ENCODE results near the gene MB21D2.

The MB21D2 gene

DNA sequence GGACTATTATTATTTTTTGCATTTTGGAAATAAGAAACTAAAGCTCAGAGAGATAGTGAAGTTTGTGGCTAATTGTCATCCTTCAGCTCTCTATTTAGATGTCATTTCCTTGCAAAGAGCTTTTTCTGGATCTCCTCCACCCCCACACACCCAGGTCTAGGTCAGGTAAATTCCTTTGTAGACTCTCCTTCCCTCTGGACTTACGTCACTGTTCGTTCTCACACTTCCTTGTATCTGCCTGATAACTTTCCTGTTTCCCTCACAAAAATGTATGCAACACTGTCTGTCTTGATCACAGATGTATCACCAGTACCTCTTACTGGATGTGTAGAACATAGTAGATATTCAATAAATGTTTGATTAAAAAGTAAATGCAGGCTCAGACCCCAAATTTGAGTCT lies 6.1 kb upstream of the MB21D2 start:
- no peak for DNase-seq (ENCODE audit: low spot score)

DNA sequence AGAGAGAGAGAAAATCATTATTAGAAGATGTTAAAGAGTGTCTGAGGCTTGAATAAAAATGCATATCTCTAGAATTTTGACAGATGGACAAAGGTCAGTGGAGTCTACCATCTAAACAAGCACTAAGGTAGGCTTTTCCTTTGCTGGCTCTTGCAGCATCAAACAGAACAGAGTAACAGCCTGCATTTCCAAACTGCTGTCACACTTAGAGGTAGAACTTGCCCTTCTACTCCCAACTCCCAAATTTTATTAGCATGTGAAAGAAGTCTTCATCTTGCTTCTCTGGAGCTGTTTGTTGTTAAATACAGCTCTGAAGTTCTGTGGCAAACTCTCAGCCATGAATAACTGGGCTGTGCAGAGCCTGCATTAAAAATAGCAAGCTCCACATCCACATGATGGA lies 4.1 kb upstream of the MB21D2 start:
- no peak for DNase-seq (ENCODE audit: low spot score)

GRCh38 chr3:192920411-192920810 lies 2.8 kb upstream of the MB21D2 start:
- no peak for DNase-seq (ENCODE audit: low spot score)

DNA sequence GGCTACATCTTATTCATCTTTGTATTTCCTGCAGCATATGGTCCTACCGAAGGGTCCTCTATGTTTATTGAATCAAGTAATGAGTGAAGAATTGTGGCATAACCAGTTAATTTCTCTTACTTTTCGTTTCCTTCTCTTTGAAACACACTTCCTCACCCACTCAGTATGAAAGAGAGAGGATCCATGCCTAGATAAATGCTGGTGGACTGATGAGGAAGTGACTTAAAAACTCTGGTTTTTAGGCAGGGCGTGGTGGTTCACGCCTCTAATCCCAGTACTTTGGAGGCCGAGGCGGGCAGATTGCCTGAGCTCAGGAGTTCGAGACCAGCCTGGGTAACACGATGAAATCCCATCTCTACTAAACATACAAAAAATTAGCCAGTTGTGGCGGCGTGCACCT lies 2.2 kb upstream of the MB21D2 start:
- no peak for DNase-seq (ENCODE audit: low spot score)

GRCh38 chr3:192918275-192918588 lies 576 bp upstream of the MB21D2 start:
- DNase-seq (ENCODE audit: low spot score) = no peak

DNA sequence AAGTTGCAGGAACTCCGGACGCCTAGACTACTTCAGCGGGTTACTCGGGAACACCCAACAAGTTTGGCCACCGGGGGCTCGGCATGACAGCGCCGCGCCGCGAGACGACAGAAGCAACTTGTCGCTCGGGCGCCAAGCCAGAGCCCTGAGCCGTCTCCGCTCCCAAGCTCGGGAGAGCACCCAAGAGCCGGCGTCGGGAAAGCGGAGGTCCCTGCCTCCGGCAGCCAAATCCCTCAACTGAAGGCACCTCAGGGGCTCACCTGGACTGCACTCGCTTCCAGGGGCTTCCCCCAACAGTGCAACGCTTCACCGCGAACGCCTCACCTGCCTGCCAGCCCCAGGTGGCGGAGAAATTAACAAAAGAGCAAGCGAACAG lies 640 bp downstream of the MB21D2 start:
- peak; percentile 81 for DNase-seq (ENCODE audit: low spot score)

DNA sequence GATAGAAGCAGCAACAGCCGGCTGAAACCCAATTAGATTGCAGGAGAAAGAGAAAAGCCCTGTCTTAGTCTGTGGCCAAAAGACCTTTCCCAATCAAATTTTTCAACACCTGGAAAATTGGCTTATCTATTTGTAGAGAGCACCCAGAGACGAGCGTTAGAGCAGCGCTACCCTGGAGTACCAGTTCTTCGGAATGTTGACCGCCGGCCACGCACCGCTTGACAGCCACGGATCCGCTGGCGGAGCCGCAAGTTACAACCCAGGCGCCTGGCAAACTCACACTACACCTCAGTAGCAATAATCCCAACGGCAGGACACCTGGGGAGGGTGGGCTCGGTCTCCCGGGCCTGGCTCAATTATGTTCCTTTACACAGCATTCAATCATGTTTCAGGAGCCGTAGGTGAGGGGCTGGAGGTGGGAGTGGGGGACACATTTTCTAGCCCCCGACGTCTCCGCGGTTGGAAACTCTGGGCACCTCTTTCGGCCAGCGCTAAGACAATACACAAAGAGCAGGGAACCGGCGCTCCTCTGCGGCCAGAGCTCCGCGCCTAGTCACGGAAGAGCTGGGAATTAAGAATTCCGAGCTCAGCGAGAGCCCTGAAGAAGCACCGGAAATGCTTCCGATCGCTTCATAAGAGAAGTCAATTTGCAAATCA lies 1.2 kb downstream of the MB21D2 start:
- DNase-seq (ENCODE audit: low spot score) = peak; percentile 44

GRCh38 chr3:192915722-192916121 lies 1.9 kb downstream of the MB21D2 start:
- DNase-seq (ENCODE audit: low spot score) = no peak

- DNase-seq (ENCODE audit: low spot score) = no peak
Observed at GRCh38 chr3:192915304-192915703, 2.4 kb downstream of the MB21D2 start.

DNA sequence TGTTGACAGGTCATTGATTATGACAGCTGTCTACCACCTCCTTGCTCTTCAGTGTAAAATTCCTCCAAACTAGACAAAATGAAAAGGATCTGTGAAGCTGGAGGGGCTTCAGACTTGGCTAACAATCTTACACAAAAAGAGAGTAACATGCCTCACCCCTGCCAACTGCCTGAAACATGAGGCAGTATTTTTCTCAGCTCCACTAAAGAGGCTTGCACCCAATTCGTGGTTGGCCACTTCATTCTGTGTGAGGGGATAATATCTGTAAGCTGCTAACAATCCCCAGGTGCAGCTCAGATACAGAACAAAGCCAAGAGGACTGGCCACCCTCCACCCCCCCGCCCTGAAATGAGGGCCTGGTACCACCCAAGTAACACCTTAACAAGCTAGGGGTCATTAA lies 2.8 kb downstream of the MB21D2 start:
- no peak for DNase-seq (ENCODE audit: low spot score)

GRCh38 chr3:192913540-192913939 lies 4.1 kb downstream of the MB21D2 start:
- no peak for DNase-seq (ENCODE audit: low spot score)

- DNase-seq (ENCODE audit: low spot score) = no peak
Observed at GRCh38 chr3:192911293-192911692, 6.4 kb downstream of the MB21D2 start.

DNA sequence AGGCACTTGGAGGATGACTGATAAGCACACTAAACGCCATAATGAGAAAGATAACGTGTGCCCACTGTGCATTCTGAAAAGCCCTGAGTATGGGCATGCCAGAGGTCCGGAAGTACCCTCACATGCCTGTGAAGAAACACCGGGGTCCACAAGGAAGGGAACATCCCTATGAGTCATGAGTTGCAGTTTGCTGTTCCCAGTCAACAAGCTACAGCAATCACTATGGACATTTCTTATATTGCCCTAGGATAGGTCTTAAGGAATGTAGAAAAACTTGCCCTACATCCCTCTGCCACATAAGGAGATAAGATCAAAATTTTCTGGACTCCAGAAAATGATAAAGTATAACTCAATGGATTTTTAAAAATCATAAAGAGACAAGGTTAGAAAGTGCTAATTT lies 9.9 kb downstream of the MB21D2 start:
- DNase-seq (ENCODE audit: low spot score) = no peak

- no peak for DNase-seq (ENCODE audit: low spot score)
Observed at GRCh38 chr3:192906940-192907339, 10.7 kb downstream of the MB21D2 start.

- DNase-seq (ENCODE audit: low spot score) = no peak
Observed at GRCh38 chr3:192905980-192906678, 11.5 kb downstream of the MB21D2 start.

DNA sequence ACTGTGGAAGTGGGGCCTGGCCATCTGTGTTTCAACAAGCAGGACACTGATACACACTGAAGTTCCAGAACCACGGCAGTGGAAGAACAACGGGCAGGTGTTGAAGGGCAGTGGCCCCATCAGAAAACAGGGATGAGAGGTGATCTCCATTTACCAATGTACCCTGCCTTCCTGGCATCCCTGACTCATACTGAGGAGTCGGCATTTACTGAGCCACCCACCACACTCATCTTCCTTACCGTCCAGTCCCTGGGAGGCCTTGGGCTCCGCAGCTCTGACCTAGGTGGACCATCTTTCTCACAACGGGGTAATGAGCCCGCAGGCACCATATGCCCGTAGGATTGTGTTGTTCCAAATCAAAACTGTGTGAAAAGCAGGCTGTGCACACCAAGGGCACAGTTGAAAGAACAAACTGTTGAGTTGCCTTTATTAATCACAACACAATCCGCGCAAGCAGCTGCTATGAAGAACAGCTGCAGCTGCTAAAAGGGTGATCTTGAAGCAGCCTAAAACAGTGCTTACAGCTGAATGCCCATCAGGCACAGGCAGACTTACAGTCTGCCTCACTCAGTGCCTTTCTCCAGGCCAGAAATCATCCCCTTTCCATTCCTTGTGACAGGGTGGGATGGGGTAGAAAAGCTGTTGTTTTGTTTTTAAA lies 12.9 kb downstream of the MB21D2 start:
- DNase-seq (ENCODE audit: low spot score) = no peak

- DNase-seq (ENCODE audit: low spot score) = peak; percentile 73
Observed at GRCh38 chr3:192902549-192902948, 15.1 kb downstream of the MB21D2 start.

DNA sequence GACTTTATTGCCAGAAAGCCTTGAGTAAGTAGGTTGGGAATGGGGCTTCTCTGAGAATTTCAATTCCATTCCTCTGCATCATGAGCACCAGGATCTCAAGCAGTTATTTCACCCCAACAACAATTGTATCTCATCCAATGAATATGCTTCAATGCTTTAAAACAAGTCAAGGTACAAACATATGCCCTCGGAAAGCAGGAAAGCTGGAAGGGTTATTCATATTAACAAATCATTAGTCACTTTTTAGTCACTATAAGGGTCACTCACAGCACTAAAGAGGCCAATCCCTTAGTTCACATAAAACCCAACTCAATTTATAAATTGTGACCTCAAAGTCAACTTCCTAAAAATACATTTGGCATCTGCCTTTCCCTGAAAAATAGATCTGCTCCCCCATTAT lies 16.2 kb downstream of the MB21D2 start:
- no peak for DNase-seq (ENCODE audit: low spot score)

DNA sequence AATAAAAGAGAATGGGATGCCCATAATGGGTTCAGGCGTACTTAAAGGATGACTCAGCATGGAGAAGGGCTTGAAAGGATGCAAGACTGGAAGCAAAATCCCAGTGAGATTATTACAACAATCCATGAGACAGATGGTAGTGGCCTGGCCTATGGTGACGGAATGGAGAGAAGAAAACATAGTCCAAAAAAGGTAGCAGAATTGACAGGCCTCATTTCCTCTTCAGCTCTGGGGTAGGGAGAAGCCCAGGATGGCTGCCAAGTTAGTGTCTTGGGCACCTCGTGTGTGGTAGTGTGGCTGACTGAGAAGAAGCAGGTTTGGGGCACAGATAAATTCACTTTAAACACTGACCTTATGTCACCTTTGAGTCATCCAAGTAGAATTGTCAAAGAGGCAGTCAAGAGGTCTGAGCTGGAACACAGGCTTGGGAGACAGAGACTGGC lies 18.1 kb downstream of the MB21D2 start:
- DNase-seq (ENCODE audit: low spot score) = no peak

- no peak for DNase-seq (ENCODE audit: low spot score)
Observed at GRCh38 chr3:192897005-192897404, 20.7 kb downstream of the MB21D2 start.

- DNase-seq (ENCODE audit: low spot score) = no peak
Observed at GRCh38 chr3:192896208-192896607, 21.4 kb downstream of the MB21D2 start.

DNA sequence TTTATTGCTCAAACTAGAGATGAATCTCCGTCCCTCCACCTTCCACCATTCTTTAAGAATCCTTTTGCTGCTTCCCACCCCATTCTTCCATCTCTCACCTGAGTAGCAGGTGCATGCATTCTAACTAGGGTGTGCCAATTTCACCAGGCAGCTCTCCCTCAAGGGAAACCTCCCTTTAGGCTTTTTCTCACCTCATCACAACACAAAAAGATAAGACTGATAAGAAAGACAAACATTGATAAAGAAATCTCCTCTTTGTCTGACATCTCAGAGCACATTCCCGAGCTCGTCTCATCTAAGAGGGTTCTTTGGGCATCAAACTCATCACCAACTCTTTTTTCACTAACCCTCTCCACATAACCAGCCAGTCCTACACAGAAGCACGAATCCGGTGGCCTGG lies 23.0 kb downstream of the MB21D2 start:
- DNase-seq (ENCODE audit: low spot score) = no peak

DNA sequence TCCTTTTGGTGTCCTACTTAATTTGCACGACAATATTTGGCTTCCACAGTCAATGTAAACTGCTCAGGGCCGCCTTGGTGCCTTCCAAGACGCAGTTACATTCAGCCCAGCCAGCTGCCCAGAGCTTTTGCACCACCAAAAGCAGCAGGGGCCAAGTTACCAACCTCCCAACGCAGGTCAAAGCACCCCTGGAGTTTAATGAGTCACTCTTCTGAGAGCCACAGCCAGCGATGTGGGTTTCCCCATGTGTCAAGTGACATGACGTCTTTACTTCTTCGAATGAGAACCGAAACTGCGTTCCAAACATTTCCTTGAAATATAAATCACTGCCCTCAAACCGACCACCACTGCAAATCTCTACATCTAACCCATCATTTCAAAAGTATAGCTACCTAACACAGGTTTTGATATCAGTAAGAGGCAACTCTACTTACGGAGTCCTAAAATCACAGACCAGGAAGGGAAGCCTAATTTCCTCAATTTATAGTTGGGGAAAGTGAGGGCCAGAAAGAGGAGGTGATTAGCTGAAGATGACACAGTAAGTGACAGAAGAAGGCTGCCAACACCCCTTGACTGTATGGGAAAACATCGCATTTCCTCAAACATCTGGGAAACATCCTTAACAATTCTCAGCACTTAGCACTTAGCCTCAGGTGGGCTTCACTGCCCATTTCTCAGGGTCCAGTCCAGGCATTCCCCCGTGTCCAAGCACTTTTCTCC lies 24.5 kb downstream of the MB21D2 start:
- no peak for DNase-seq (ENCODE audit: low spot score)
